OCI-LY7 (cell line): ENCODE data around the gene MCUB. TPM values are rescaled to one million over a fixed set of nuclear protein-coding genes. Genes with fewer than 3 reads are reported as not detected.
A peak's percentile ranks its signal among the peaks of the same experiment; 100 is the strongest.

Experiments used
- BruUV-seq: library from RNA; stranded (reverse); fragments of 400-500 nt; replicated peaks from 2 replicates; lab custom pipeline; 2021; lab: Mats Ljungman, UMichigan
- CTCF ChIA-PET: fragments of 300-600 bp; sonication (Branson Sonifier 250); formaldehyde crosslinking; loops from one replicate; lab custom pipeline; 2022; ENCODE audit warnings: antibody characterized with exemption; ENCODE audit not compliant: unreplicated experiment; lab: Charles Lee
- POLR2A ChIA-PET: fragments of 300-600 bp; sonication (Branson Sonifier 250); formaldehyde crosslinking; loops from one replicate; lab custom pipeline; 2022; ENCODE audit warnings: antibody characterized with exemption; lab: Charles Lee
- DNase-seq: peaks from one replicate; pipeline ENCODE4 v3.0.0-alpha.2; 2015; ENCODE audit warnings: low spot score
- H2AFZ ChIP-seq: fragments of 200-600 bp; sonication (generic), shearing (Covaris generic); 2 replicates; pipeline ENCODE4 v1.6.1; 2014; ENCODE audit warnings: mild to moderate bottlenecking, antibody characterized with exemption, low read length, moderate library complexity
- H3K27ac ChIP-seq: fragments of 200-600 bp; sonication (generic); 2 replicates; pipeline ENCODE4 v1.5.1; 2014; ENCODE audit warnings: mixed run types, low read depth, mild to moderate bottlenecking, moderate library complexity, low read length, inconsistent platforms; ENCODE audit not compliant: poor library complexity, severe bottlenecking
- H3K36me3 ChIP-seq: fragments of 200-600 bp; sonication (generic); 2 replicates; pipeline ENCODE4 v1.6.1; 2014; ENCODE audit warnings: mild to moderate bottlenecking, antibody characterized with exemption, low read length, moderate library complexity, mixed read lengths; ENCODE audit not compliant: insufficient read depth
- H3K4me1 ChIP-seq: fragments of 200-600 bp; sonication (generic); 2 replicates; pipeline ENCODE4 v1.5.1; 2014; ENCODE audit warnings: mild to moderate bottlenecking, low read length; ENCODE audit not compliant: insufficient read depth, poor library complexity, severe bottlenecking
- H3K4me2 ChIP-seq: fragments of 200-600 bp; sonication (generic); 2 replicates; pipeline ENCODE4 v1.6.1; 2014; ENCODE audit warnings: mild to moderate bottlenecking, low read length
- H3K4me3 ChIP-seq: fragments of 200-600 bp; sonication (generic); 2 replicates; pipeline ENCODE4 v1.5.1; 2014; ENCODE audit warnings: mild to moderate bottlenecking, low read depth, low read length; ENCODE audit not compliant: poor library complexity, severe bottlenecking
- H3K79me2 ChIP-seq: fragments of 200-600 bp; sonication (generic); 2 replicates; pipeline ENCODE4 v1.6.1; 2016; ENCODE audit warnings: low read depth, mild to moderate bottlenecking, low read length, moderate library complexity, mixed read lengths; ENCODE audit not compliant: insufficient read depth
- H3K9me2 ChIP-seq: fragments of 200-600 bp; sonication (generic); 2 replicates; pipeline ENCODE4 v1.6.1; 2016; ENCODE audit warnings: mild to moderate bottlenecking, low read length, mixed read lengths; ENCODE audit not compliant: insufficient read depth
- H3K9me3 ChIP-seq: fragments of 200-600 bp; sonication (generic); 2 replicates; pipeline ENCODE4 v1.6.1; 2014; ENCODE audit warnings: mild to moderate bottlenecking, mixed run types, low read length, mixed read lengths
- H4K20me1 ChIP-seq: fragments of 200-600 bp; sonication (generic); 2 replicates; pipeline ENCODE4 v1.6.1; 2014; ENCODE audit warnings: mild to moderate bottlenecking, antibody characterized with exemption, low read length, moderate library complexity, mixed read lengths; ENCODE audit not compliant: insufficient read depth
- EZH2phosphoT487 ChIP-seq: fragments of 200-600 bp; sonication (generic); IDR thresholded peaks from 2 replicates; pipeline ENCODE4 v1.6.1; 2018; ENCODE audit warnings: low read depth, borderline replicate concordance, mild to moderate bottlenecking, mixed run types, antibody characterized with exemption, low read length, moderate library complexity, mixed read lengths
- intact Hi-C: fragments of 100-400 bp; cut with micrococcal nuclease; formaldehyde crosslinking; loops from one replicate; pipeline ENCODE4 v1.10.0; 2022; ENCODE audit not compliant: unreplicated experiment
- total RNA-seq, 2 experiments: library from RNA; depleted of rRNA in 1 of 2; stranded (reverse); fragments of >200 nt in 1 of 2; shearing (Covaris generic) in 1 of 2; gene quantifications; 2 replicates each; pipeline ENCODE4 v1.2.3, GENCODE V29; 2014 to 2022
- TF ChIP-seq, protein P1 (sequence below): fragments of 200-600 bp; sonication (generic); conservative IDR thresholded peaks from 2 replicates; pipeline ENCODE4 v1.5.1; 2014; ENCODE audit warnings: mild to moderate bottlenecking, antibody characterized with exemption, low read length, moderate library complexity, mixed read lengths

MCUB gene
- total RNA-seq, 2 experiments from 2014 or later: 40.3 to 64.4 TPM

DNA sequence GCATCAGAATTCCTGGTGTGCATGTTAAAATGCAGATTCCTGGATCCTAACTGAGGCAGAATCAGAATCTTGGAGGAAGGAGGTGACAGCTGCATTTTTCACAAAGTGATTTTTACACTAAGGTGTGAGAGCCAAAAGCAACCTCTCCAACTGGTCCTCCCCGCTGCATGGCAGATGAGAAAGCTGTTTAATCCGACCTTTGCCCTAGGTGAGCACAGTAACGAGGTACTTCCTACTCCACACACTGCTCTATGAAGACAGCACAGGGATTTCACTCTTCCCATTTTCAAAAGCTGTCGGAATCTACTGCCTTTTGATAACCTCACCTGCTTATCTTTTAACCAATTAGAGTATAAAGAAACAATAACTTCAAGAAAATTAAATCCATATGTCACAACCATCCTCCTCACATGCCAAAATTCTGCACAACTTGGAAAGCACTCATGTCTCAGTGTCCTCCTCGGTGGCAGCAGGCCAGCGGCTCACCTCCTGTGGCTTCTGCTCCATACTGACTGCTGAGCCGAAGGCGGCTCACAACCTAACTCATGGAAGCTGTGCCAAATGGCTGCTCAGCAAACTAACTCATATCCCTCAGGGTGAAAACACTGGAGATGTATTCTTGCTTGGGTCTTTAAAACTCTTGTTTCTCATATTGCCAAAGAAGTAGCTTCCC lies 139.6 kb downstream of the MCUB start:
- ChIA-PET CTCF (no interaction called here), POLR2A (interaction anchor here (0.7 to 1.9 kb wide), 2 partner anchors 29 to 403 kb away, joined by 3 to 4 read pairs; no protein-coding TSS in a partner anchor)
- intact Hi-C loops: loop anchor here (5.0 to 10.0 kb wide), 2 partner anchors 118 to 495 kb away; partner anchors contain the start of genes ELOVL6 and GAR1
- Histone ChIP-seq H4K20me1 (no peaks in the 10 kb centered on the region), H3K79me2 (no peaks in the 10 kb centered on the region), H3K4me1 (peaks cover 18% of the 10 kb centered on the region), H3K4me2 (no peak overlapping the region), H3K36me3 (no peaks in the 10 kb centered on the region), H3K4me3 (no peak overlapping the region), H3K9me3 (no peaks in the 10 kb centered on the region), H3K9me2 (no peaks in the 10 kb centered on the region), H3K27ac (no peak overlapping the region), H2AFZ (no peak overlapping the region)
- BruUV-seq: no TSS peak
- TF ChIP-seq, protein P1, sequence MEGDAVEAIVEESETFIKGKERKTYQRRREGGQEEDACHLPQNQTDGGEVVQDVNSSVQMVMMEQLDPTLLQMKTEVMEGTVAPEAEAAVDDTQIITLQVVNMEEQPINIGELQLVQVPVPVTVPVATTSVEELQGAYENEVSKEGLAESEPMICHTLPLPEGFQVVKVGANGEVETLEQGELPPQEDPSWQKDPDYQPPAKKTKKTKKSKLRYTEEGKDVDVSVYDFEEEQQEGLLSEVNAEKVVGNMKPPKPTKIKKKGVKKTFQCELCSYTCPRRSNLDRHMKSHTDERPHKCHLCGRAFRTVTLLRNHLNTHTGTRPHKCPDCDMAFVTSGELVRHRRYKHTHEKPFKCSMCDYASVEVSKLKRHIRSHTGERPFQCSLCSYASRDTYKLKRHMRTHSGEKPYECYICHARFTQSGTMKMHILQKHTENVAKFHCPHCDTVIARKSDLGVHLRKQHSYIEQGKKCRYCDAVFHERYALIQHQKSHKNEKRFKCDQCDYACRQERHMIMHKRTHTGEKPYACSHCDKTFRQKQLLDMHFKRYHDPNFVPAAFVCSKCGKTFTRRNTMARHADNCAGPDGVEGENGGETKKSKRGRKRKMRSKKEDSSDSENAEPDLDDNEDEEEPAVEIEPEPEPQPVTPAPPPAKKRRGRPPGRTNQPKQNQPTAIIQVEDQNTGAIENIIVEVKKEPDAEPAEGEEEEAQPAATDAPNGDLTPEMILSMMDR: no peak
- TF ChIP-seq EZH2phosphoT487: no peak
- no peak for DNase-seq

DNA sequence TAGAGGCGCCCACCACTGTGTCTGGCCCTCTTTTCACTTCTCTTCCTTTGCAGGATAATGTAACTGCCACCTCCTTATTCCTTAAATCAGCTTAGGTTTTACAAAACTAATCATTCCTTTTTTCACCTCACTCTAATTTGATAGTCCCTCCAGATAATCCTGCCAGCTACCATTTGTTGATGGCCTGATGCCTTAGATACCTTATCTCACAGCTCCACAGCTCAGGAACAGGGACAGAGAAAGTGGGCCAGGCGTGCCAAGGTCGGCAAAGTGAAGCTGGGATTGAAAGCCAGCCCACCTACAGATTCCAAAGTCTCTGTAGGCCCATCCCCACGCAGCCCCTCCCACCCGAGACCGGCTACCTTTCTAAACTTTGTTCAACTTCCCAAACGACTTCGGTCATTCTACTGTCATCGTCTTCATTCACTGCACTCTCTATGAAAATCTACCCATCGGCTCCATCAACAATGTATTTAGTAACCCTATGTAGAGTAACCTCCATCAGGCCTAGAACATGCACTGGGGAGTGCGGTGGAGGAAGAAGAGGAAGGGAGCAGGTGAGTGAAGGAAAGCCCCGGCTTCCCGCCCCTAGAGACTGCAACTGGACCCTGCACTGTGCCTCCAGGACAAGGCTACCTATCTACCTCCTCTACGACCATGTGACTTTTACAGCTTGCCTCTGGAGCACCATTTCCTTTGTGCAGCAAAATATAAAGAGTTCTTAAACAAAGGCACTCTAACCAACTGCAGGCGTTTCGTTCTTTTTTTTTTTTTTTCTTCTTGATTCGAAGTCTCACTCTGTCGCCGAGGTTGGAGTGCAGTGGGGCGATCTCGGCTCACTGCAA lies 141.7 kb downstream of the MCUB start:
- Histone ChIP-seq H3K36me3 (no peaks in the 10 kb centered on the region), H2AFZ (peak overlapping the region; percentile 86; the same call in 1 of the 2 replicates), H3K4me2 (peak overlapping the region; percentile 75; the same call in 1 of the 2 replicates), H4K20me1 (no peaks in the 10 kb centered on the region), H3K9me3 (no peaks in the 10 kb centered on the region), H3K4me3 (peak overlapping the region; percentile 75), H3K4me1 (peaks cover 18% of the 10 kb centered on the region), H3K79me2 (no peaks in the 10 kb centered on the region), H3K27ac (no peak overlapping the region), H3K9me2 (no peaks in the 10 kb centered on the region)
- peak; percentile 11 for DNase-seq
- intact Hi-C loops: loop anchor here (2.0 to 10.0 kb wide), 5 partner anchors 27 to 493 kb away; partner anchors contain the start of genes ELOVL6, GAR1 and SEC24B
- TF ChIP-seq, protein P1: no peak
- no peak for TF ChIP-seq EZH2phosphoT487
- POLR2A ChIA-PET: interaction anchor here (1.0 to 1.9 kb wide), 2 partner anchors 27 to 50 kb away, joined by 3 to 4 read pairs; no protein-coding TSS in a partner anchor
- CTCF ChIA-PET: interaction anchor here (1.0 kb wide), 1 partner anchor 183 kb away, joined by 4 read pairs; no protein-coding TSS in a partner anchor
- no TSS peak for BruUV-seq
